Tibial nerve (tissue), 3 donors: ENCODE results near the gene IBA57.

Source experiments
- CTCF ChIP-seq, 5 experiments: fragments of 200-600 bp in 3 of 5; fragments of 450-650 bp in 2 of 5; sonication (generic) in 3 of 5; IDR thresholded peaks; one replicate each; pipeline ENCODE4 v1.5.1; 2016 to 2019; ENCODE audit warnings: antibody characterized with exemption in 5 of 5, mild to moderate bottlenecking in 3 of 5, moderate library complexity in 2 of 5
- POLR2A ChIP-seq, 2 donors: fragments of 450-650 bp; IDR thresholded peaks; one replicate each; pipeline ENCODE4 v1.6.1; 2017; ENCODE audit warnings: antibody characterized with exemption in 2 of 2, mild to moderate bottlenecking in 2 of 2, moderate library complexity in 2 of 2

DNA sequence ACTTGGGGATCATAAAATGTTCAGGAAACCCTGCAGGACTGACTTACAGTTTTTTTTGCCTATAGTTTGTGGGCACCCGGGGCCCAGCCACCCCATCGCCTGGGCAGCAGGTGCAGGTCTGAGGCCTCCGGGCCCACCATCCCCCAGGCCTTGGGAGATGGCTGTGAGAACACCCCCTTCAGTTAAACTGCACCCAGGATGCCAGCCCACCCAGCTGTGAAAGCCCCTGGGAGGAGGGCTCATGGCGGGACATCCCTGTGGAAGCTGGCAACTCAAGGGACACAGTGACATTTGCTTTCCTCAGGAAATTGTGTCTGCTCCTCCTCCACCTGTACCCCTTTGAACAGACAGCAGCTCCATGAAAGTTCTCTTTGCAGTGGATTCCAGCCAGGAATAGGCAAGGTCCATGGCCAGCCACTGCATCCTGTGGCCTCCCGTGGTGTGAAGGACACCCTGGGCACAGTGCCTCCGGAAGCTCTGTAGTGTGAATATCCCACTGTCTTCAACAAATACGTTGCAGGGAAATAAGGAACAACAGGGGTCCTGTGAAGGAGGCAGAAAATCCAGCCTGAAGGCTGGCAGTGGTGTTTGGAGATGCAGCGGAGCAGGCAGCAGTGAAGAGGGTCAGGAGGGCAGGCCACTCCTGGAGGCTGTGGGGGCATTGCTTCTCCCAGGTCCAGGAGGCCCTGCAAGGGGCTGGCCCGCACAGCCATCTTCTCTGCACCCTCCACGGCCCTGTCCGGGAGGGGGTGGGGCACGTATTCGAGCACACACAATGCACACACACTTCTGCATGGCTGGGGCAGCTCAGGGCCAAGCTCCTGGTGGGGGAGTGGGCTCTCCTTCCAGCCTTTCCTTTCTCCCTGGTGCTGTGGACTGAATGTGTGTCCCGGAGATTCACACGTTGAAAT lies 40.2 kb downstream of the IBA57 start:
- TF ChIP-seq CTCF (IDR thresholded peaks at IDR 0.05) (no peak), POLR2A (IDR thresholded peaks at IDR 0.05) (no peak)
